ENCODE data around the gene MEGF6. TPM values are rescaled to one million over a fixed set of nuclear protein-coding genes. Genes with fewer than 3 reads are reported as not detected.

The MEGF6 gene
- total RNA-seq, 1 experiment from 2014 or later, result 32.4 TPM

- intact Hi-C loops (cut with micrococcal nuclease; ENCODE audit: unreplicated experiment), result no loop called here
- CTCF ChIA-PET, result interaction anchor here (1.1 kb wide), 1 partner anchor 100 kb away, joined by 3 read pairs; no protein-coding TSS in a partner anchor
- Mint-ChIP-seq H3K4me1 (ENCODE audit: low read depth, unreplicated experiment) (no peaks in the 10 kb centered on the region), H3K27ac (ENCODE audit: unreplicated experiment) (no peak overlapping the region), H3K9me3 (ENCODE audit: low read depth, unreplicated experiment) (no peaks in the 10 kb centered on the region), H3K27me3 (ENCODE audit: unreplicated experiment) (no peaks in the 10 kb centered on the region), H3K4me3 (ENCODE audit: low read depth, unreplicated experiment) (no peak overlapping the region), H3K36me3 (ENCODE audit: insufficient read depth, unreplicated experiment) (peaks cover 5% of the 10 kb centered on the region)
- no peak for DNase-seq
- BruUV-seq (replicated peaks), result no TSS peak
- no peak for TF ChIP-seq CTCF (IDR thresholded peaks at IDR 0.05; ENCODE audit: unreplicated experiment)
Measured at GRCh38 chr1:3518756-3519155, 92.6 kb downstream of the MEGF6 start.

GRCh38 chr1:3518256-3518655 is 93.1 kb downstream of the MEGF6 start:
- H3K27ac Mint-ChIP-seq (ENCODE audit: unreplicated experiment), result no peak overlapping the region
- no peaks in the 10 kb centered on the region for H3K27me3 Mint-ChIP-seq (ENCODE audit: unreplicated experiment)
- intact Hi-C loops (cut with micrococcal nuclease; ENCODE audit: unreplicated experiment), result no loop called here
- H3K4me3 Mint-ChIP-seq (ENCODE audit: low read depth, unreplicated experiment), result no peak overlapping the region
- peaks cover 5% of the 10 kb centered on the region for H3K36me3 Mint-ChIP-seq (ENCODE audit: insufficient read depth, unreplicated experiment)
- no TSS peak for BruUV-seq (replicated peaks)
- TF ChIP-seq CTCF (IDR thresholded peaks at IDR 0.05; ENCODE audit: unreplicated experiment), result peak; percentile 80
- H3K4me1 Mint-ChIP-seq (ENCODE audit: low read depth, unreplicated experiment), result no peaks in the 10 kb centered on the region
- CTCF ChIA-PET, result interaction anchor here (1.1 kb wide), 1 partner anchor 101 kb away, joined by 3 read pairs; no protein-coding TSS in a partner anchor
- no peak for DNase-seq
- no peaks in the 10 kb centered on the region for H3K9me3 Mint-ChIP-seq (ENCODE audit: low read depth, unreplicated experiment)

GRCh38 chr1:3516911-3517675 is 94.2 kb downstream of the MEGF6 start:
- H3K27ac Mint-ChIP-seq (ENCODE audit: unreplicated experiment), result no peak overlapping the region
- no peak for DNase-seq
- peaks cover 5% of the 10 kb centered on the region for H3K36me3 Mint-ChIP-seq (ENCODE audit: insufficient read depth, unreplicated experiment)
- H3K9me3 Mint-ChIP-seq (ENCODE audit: low read depth, unreplicated experiment), result no peaks in the 10 kb centered on the region
- H3K4me3 Mint-ChIP-seq (ENCODE audit: low read depth, unreplicated experiment), result no peak overlapping the region
- no peaks in the 10 kb centered on the region for H3K4me1 Mint-ChIP-seq (ENCODE audit: low read depth, unreplicated experiment)
- no peak for TF ChIP-seq CTCF (IDR thresholded peaks at IDR 0.05; ENCODE audit: unreplicated experiment)
- no TSS peak for BruUV-seq (replicated peaks)
- CTCF ChIA-PET, result no interaction called here
- intact Hi-C loops (cut with micrococcal nuclease; ENCODE audit: unreplicated experiment), result no loop called here
- no peaks in the 10 kb centered on the region for H3K27me3 Mint-ChIP-seq (ENCODE audit: unreplicated experiment)

GRCh38 chr1:3516481-3516869 is 94.8 kb downstream of the MEGF6 start:
- no TSS peak for BruUV-seq (replicated peaks)
- Mint-ChIP-seq H3K4me3 (ENCODE audit: low read depth, unreplicated experiment) (no peak overlapping the region), H3K27me3 (ENCODE audit: unreplicated experiment) (no peaks in the 10 kb centered on the region), H3K27ac (ENCODE audit: unreplicated experiment) (no peak overlapping the region), H3K4me1 (ENCODE audit: low read depth, unreplicated experiment) (no peaks in the 10 kb centered on the region), H3K9me3 (ENCODE audit: low read depth, unreplicated experiment) (no peaks in the 10 kb centered on the region), H3K36me3 (ENCODE audit: insufficient read depth, unreplicated experiment) (peaks cover 5% of the 10 kb centered on the region)
- CTCF ChIA-PET, result no interaction called here
- DNase-seq, result no peak
- intact Hi-C loops (cut with micrococcal nuclease; ENCODE audit: unreplicated experiment), result no loop called here
- no peak for TF ChIP-seq CTCF (IDR thresholded peaks at IDR 0.05; ENCODE audit: unreplicated experiment)

All from Calu3 (cell line).